Stimulated activated CD8-positive, alpha-beta memory T cell treated with anti-CD3 and anti-CD28 coated beads, Interleukin-15, amount 100 ng/mL, for 48 hours (primary cell): ENCODE results near the gene BBS4.
"Not testable (repeated sequence)": the region's sequence is repeated elsewhere in the genome, so short reads cannot be mapped to it uniquely, and the experiment has no call there.

ENCODE experiments used
- DNase-seq, 2 donors: peaks; one replicate each; pipeline ENCODE4 v3.0.0-alpha.2; 2020; ENCODE audit warnings: low read depth in 2 of 2

The BBS4 gene

GRCh38 chr15:72700076-72700475 is 14.1 kb downstream of the BBS4 start:
- DNase-seq, result no peak

GRCh38 chr15:72706266-72706665 is 20.3 kb downstream of the BBS4 start:
- no peak for DNase-seq

GRCh38 chr15:72708551-72709303 is 22.7 kb downstream of the BBS4 start:
- DNase-seq, result not testable (repeated sequence)

GRCh38 chr15:72722071-72722696 is 36.2 kb downstream of the BBS4 start:
- DNase-seq, result peak; percentile 25

GRCh38 chr15:72724028-72724427 is 38.0 kb downstream of the BBS4 start:
- DNase-seq, result no peak

- DNase-seq, result no peak
Measured at GRCh38 chr15:72725446-72725845, 39.4 kb downstream of the BBS4 start.

- not testable (repeated sequence) for DNase-seq
Measured at GRCh38 chr15:72725851-72726250, 39.8 kb downstream of the BBS4 start.

- DNase-seq, result no peak
Measured at GRCh38 chr15:72727154-72727553, 41.1 kb downstream of the BBS4 start.

- not testable (repeated sequence) for DNase-seq
Measured at GRCh38 chr15:72728249-72728648, 42.2 kb downstream of the BBS4 start.

- DNase-seq, result no peak
Measured at GRCh38 chr15:72728821-72729220, 42.8 kb downstream of the BBS4 start.

- no peak for DNase-seq
Measured at GRCh38 chr15:72732086-72732485, 46.1 kb downstream of the BBS4 start.

GRCh38 chr15:72732516-72732915 is 46.5 kb downstream of the BBS4 start:
- no peak for DNase-seq

- DNase-seq, result no peak
Measured at GRCh38 chr15:72733941-72734738, 48.1 kb downstream of the BBS4 start.

GRCh38 chr15:72735111-72735510 is 49.1 kb downstream of the BBS4 start:
- no peak for DNase-seq

GRCh38 chr15:72737061-72737460 is 51.1 kb downstream of the BBS4 start:
- no peak for DNase-seq

- no peak for DNase-seq
Measured at GRCh38 chr15:72737723-72738122, 51.7 kb downstream of the BBS4 start.

GRCh38 chr15:72740219-72740618 is 54.2 kb downstream of the BBS4 start:
- DNase-seq, result no peak

- no peak for DNase-seq
Measured at GRCh38 chr15:72749700-72750099, 63.7 kb downstream of the BBS4 start.

GRCh38 chr15:72751751-72752455 is 65.9 kb downstream of the BBS4 start:
- no peak for DNase-seq

- no peak for DNase-seq
Measured at GRCh38 chr15:72754096-72754495, 68.1 kb downstream of the BBS4 start.

GRCh38 chr15:72758182-72758581 is 72.2 kb downstream of the BBS4 start:
- DNase-seq, result no peak
